HG03354 (cell line): ENCODE results near the gene SCLY.

Experiments
- ATAC-seq: cut with Tn5 transposase; IDR thresholded peaks from one replicate; pipeline ENCODE4 v1.9.1; 2021; ENCODE audit warnings: mild to moderate bottlenecking; ENCODE audit not compliant: unreplicated experiment, poor library complexity, severe bottlenecking

Gene SCLY

GRCh38 chr2:238122287-238123217, 61.8 kb downstream of the SCLY start:
- no peak for ATAC-seq

- no peak for ATAC-seq
Observed at GRCh38 chr2:238123218-238123971, 62.6 kb downstream of the SCLY start.

GRCh38 chr2:238123991-238124470, 63.2 kb downstream of the SCLY start:
- ATAC-seq, result no peak

GRCh38 chr2:238124488-238125126, 63.8 kb downstream of the SCLY start:
- ATAC-seq, result no peak

- ATAC-seq, result no peak
Observed at GRCh38 chr2:238125127-238125885, 64.5 kb downstream of the SCLY start.

GRCh38 chr2:238126338-238126737, 65.5 kb downstream of the SCLY start:
- ATAC-seq, result no peak

- ATAC-seq, result no peak
Observed at GRCh38 chr2:238126775-238127164, 66.0 kb downstream of the SCLY start.

GRCh38 chr2:238127165-238128060, 66.6 kb downstream of the SCLY start:
- no peak for ATAC-seq

- no peak for ATAC-seq
Observed at GRCh38 chr2:238128061-238128440, 67.2 kb downstream of the SCLY start.

GRCh38 chr2:238128534-238129001, 67.8 kb downstream of the SCLY start:
- ATAC-seq, result no peak

- no peak for ATAC-seq
Observed at GRCh38 chr2:238129166-238130010, 68.6 kb downstream of the SCLY start.

GRCh38 chr2:238130111-238130695, 69.4 kb downstream of the SCLY start:
- no peak for ATAC-seq

GRCh38 chr2:238130696-238131628, 70.2 kb downstream of the SCLY start:
- ATAC-seq, result no peak

- no peak for ATAC-seq
Observed at GRCh38 chr2:238131761-238132462, 71.1 kb downstream of the SCLY start.
